NCI-H2171 treated with DMSO at 0.1 percent for 48 hours (cell line): ENCODE data around the gene STXBP2.

Experiments
- DNase-seq: peaks from one replicate; lab custom pipeline; 2025; lab: John Stamatoyannopoulos, UW

STXBP2 gene

DNA sequence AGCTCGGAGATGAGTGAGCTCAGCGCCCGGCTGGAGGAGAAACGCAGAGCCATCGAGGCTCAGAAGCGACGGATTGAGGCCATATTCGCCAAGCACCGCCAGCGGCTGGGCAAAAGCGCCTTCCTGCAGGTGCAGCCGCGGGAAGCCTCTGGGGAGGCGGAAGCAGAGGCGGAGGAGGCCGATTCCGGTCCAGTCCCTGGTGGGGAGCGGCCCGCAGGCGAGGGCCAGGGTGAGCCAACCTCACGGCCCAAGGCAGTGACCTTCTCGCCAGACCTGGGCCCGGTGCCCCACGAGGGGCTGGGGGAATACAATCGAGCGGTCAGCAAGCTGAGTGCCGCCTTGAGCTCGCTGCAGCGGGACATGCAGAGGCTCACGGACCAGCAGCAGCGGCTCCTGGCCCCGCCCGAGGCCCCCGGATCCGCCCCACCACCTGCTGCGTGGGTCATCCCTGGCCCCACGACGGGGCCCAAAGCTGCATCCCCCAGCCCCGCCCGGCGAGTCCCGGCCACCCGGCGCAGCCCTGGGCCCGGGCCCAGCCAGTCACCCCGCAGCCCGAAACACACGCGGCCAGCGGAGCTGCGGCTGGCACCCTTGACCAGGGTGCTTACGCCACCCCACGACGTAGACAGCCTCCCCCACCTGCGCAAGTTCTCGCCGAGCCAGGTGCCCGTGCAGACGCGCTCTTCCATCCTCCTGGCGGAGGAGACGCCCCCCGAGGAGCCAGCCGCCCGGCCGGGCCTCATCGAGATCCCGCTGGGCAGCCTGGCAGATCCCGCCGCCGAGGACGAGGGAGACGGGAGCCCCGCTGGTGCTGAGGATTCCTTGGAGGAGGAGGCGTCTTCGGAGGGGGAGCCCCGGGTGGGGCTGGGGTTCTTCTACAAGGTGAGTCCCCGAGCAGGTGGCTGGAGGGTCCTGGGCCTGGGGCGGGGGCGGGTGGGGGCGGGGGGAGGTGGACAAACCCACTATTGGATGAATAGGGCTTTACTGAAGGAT, 24.3 kb upstream of the STXBP2 start:
- no peak for DNase-seq

DNA sequence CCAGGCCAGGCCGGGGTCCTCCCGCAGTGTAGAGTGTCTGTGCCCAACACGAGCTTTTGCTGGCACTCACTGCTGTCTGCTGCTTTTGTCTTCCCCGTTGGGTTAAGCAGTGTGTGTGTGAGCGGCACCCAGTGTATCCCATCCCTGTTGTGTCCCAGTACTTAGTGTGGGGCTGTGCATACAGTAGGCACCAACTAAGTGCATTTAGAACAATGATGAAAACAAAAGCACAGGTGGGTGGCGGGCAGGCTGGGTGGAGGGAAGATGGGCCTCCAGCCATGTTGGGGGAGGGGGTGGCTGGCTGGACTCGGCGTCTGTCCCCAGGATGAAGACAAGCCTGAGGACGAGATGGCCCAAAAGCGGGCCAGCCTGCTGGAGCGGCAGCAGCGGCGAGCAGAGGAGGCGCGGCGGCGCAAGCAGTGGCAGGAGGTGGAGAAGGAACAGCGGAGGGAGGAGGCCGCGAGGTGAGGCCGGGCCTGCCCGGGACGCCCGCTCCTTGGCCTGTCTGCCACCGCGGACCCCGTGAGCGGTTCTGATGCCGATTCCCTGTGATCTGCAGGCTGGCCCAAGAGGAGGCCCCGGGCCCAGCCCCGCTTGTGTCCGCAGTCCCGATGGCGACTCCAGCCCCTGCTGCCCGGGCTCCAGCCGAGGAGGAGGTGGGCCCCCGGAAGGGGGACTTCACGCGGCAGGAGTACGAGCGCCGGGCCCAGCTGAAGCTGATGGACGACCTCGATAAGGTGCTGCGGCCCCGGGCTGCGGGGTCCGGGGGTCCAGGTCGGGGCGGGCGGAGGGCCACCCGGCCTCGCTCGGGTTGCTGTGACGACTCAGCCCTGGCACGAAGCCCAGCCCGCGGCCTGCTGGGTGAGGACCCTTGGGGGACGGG, 21.8 kb upstream of the STXBP2 start:
- DNase-seq, result no peak

GRCh38 chr19:7617172-7617571, 19.7 kb upstream of the STXBP2 start:
- DNase-seq, result no peak

GRCh38 chr19:7617735-7618134, 19.2 kb upstream of the STXBP2 start:
- no peak for DNase-seq

GRCh38 chr19:7618348-7618747, 18.6 kb upstream of the STXBP2 start:
- no peak for DNase-seq

GRCh38 chr19:7618771-7619510, 18.0 kb upstream of the STXBP2 start:
- no peak for DNase-seq

DNA sequence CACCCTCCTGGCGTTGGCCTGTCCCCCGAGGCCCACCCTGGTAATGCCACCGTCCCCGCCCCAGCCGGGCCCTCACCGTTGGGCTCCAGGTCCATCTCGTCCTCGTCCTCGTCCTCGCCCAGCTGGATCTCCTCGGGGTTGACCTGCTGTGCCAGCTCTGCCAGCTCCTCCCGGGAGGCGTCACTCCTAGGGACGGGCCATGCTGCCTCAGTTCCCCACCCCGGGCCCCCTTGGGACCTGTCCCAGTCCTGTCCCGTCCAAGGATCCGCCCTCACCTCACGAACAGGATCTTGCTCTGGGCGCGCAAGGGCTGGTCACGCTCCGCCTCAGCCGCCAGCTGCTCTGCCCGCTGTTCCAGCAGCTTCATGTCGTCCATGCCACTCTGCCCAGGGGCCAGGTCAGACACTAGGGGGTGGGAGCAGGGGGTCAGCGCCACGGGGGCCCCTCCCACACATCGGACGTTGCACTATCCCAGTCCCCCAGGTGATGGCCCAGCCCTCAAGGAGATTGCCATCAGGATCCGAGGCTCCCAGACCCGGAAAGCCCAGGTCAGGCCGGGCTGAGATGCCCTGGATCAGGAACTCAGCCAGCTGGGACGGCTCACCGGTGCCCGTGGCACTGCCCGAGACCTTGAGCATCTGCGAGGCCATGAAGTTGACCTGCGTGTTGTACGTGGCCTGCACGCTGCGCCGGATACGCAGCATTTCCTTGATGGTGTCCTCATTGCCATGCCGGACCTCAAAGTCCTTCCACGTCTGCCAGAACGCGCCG, 17.1 kb upstream of the STXBP2 start:
- DNase-seq, result no peak

DNA sequence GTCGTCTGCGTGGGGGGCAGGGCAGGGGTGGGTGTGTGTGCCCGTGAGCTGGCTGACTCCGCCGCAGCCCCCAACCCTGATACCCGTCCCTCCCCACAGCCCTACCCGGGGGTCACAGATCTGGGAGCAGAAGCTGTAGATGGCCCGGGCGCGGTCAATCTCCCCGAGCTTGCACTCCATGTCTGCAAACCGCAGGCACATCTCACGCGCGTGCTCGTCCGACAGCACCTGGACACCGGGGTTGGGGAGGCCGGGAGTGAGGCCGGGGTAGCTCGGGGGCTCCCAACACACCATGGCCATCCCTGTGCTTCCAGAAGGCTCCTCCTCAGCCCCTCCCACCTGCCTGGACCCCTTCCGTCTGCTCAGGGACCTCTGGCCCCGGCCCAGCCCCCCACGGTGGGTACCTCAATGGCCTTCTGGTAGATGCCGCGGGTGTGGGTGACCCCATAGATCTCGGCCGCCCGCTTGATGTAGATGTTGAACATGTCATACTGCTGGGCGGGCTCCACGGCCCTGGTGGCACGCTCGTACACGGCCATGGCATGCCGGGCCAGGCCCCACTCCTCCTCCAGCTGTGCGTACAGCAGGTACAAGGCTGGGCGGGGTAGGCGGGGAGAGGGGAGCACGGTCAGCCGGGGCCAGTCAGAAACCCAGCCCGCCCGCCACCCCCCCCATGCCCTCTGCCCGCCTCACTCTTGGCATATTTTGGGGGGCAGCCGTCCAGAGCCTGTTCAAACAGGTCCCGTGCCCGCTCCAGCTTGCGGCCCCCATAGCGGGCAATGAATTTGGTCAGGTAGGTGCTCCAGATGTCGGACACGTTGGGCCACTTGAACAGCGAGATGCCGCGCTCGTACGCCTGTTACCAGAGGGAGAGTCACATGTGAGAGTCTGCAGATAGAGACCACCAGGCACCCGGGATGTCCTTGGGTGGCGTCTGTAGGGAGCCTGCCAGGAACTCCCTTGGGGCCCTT, 16.2 kb upstream of the STXBP2 start:
- DNase-seq, result no peak

DNA sequence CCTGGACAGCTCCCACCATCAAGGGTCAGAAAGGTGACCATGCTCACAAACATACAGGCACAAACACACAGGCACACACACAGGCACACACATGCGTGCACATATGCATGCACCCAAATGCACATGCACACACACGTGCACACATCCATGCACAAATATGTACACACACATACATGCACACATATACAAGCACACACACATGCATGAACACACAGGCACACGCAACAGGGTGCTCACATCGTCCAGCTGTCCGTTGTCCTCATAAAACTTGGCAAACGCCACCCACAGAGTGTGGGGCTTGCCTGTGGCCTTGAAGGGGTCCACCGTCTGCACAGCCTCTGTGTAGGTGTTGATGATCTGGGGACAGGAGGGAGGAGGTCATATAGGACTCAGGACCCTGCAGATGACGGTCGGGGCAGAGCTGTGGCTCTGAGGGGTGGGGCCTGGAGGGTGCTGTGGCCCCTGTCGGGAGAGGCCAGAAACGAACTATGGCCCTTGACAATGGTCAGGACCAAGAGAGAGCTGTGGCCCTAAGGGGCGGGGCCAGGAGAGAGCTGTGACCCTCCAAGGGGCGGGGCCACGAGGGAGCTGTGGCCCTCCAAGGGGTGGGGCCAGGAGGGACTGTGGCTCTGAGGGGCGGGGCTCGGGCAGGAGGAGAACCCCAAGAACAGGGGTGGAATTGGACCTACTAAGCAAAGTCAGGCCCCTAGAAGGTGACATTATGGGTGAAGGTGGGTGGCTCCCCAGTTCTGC, 13.8 kb upstream of the STXBP2 start:
- DNase-seq, result no peak

- no peak for DNase-seq
Measured at GRCh38 chr19:7623725-7624603, 12.9 kb upstream of the STXBP2 start.

DNA sequence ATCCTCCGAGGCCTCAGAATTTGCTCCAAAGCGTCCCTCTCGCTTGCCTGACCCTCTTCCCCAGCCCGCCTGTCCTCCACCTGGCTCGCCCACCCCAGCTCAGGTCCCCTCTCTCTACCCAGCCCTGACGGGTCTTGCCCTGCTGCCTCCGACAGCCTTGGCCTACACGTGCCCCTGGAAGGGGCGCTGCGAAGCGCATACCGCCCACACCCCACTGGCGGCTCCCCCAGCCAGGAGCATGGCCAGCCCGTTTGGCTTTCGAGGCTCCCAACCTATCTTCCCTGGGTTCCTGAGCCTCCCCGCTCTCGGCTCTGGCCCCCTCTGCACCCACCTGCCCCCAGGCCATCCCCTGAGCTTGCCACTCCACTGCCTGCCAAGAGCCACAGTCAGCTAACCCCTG, 12.1 kb upstream of the STXBP2 start:
- DNase-seq, result no peak

GRCh38 chr19:7625763-7626372, 11.0 kb upstream of the STXBP2 start:
- no peak for DNase-seq

DNA sequence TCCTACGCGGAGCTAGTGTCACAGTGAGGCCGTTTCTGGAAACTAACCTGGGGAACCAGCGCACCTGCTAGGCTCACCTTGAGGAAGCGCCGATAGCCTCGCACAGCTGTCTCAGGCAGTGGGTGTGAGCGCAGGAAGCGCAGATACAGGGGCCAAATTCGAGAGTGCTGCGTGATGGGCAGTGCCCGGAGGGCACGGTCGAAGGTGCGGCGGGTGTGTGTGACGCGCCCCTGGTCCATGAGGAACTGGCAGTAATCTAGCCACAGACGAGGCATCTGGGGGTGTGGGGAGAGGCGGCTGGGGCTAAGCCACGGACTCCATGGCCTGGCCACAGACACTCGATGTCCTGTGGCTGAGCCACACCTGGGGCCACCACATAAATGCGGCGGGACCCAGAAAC, 9.7 kb upstream of the STXBP2 start:
- DNase-seq, result no peak

DNA sequence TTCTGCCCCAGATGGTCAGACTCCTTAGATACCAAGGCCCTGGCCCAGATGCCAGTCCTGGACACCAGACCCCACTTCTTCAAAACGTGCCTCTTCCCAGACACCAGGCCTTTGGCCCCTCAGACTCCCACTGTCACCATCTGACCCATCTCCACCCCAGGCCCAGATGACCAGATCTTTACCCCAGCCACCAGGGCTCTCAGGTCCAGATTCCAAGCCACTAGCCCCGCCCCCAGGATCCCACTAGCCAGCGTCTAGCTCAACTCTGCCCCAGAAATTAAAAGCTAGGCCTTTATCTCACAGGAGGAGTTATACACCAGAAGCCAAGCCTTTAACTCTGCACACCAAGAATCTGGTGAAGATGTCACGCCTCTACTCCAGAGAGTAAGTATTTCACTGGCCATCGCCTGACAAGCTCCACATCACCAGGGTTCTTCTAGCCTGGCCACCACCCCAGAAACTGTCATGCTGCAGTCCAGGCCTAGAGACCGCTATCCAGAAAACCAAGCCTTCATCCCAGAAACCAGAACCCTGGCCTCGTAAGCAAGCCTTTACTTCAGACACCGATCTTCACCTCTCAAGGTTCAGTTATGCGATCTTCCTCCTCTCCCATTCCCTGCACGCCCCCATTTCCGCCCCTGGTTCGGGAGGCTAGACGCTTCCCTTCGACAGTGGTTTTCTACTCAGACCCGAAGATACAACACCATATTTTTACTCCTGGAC, 8.2 kb upstream of the STXBP2 start:
- DNase-seq, result no peak

DNA sequence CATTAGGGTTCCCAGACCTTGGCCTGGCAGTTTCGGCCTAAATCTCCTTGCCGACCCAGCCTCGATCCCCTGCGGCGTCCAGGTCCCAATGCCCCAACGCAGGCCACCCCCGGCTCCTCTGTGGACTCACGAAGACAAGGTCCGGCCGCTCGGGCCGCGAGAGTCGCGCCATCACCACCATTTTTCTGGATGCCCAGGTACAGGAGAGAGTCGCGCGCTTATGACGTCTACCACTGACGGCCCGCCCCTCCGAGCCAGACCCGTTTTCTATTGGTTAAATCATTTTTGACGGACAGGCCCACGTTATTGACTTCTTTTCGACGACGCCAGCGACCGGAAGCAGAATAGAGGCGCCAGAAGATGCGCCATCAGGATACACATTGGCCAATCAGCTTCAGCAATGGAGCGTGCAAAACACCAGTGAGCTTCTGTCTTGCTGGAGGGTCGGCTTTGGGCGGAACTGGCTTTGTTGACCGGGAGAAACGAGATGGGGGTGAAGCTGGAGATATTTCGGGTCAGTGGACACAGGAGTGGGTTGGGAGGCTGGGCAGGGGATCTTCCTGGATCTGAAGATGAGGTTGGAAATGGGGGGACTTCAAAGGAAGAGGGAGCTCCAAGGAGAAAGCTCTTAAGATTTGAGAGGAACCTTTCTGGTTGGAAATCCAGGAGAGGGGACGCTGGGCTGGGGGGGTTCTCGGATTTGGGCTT, 7.4 kb upstream of the STXBP2 start, which contains the start of the genes PET100 and XAB2:
Gene PET100 (plus strand): TSS at position 447 of the 708 bp plus-strand sequence. CDS start 41 bp downstream, at position 488.
Gene XAB2 (minus strand): TSS at position 199 of the 708 bp plus-strand sequence. CDS start 18 bp downstream, at position 181.
- DNase-seq, result peak; percentile 98

GRCh38 chr19:7631577-7631976, 5.3 kb upstream of the STXBP2 start:
- no peak for DNase-seq
